Neural crest cell (in vitro differentiated cells): Measurements from ENCODE around the gene MAML3. TPM values are rescaled to one million over a fixed set of nuclear protein-coding genes. Genes with fewer than 3 reads are reported as not detected.

Source experiments
- DNase-seq: peaks from one replicate; pipeline ENCODE4 v3.0.0; 2021; ENCODE audit warnings: low read depth, mixed read lengths, low spot score
- H3K27ac Mint-ChIP-seq: one replicate; pipeline ENCODE4 v1.8.0; 2021; ENCODE audit warnings: mild to moderate bottlenecking, mixed read lengths; ENCODE audit not compliant: unreplicated experiment
- H3K27me3 Mint-ChIP-seq: 2 replicates; pipeline ENCODE4 v1.8.0; 2021; ENCODE audit warnings: low read depth, mild to moderate bottlenecking, mixed read lengths
- H3K36me3 Mint-ChIP-seq: 2 replicates; pipeline ENCODE4 v1.8.0; 2021; ENCODE audit warnings: low read depth, mild to moderate bottlenecking, mixed read lengths
- H3K4me1 Mint-ChIP-seq: 2 replicates; pipeline ENCODE4 v1.8.0; 2021; ENCODE audit warnings: mixed read lengths
- H3K4me3 Mint-ChIP-seq: one replicate; pipeline ENCODE4 v1.8.0; 2021; ENCODE audit warnings: mild to moderate bottlenecking, mixed read lengths
- H3K9me3 Mint-ChIP-seq: 2 replicates; pipeline ENCODE4 v1.8.0; 2021; ENCODE audit warnings: mixed read lengths
- CTCF ChIP-seq: fragments of 200-600 bp; sonication (generic); conservative IDR thresholded peaks from 2 replicates; pipeline ENCODE4 v1.5.0; 2021; ENCODE audit warnings: antibody characterized with exemption, mild to moderate bottlenecking
- total RNA-seq: library from RNA; stranded (reverse); gene quantifications from 2 replicates; pipeline ENCODE4 v1.2.1, GENCODE V29; 2021

Gene MAML3
- total RNA-seq, 1 donor from 2014 or later, result 21.8 TPM

- Mint-ChIP-seq H3K4me1 (peaks cover 45% of the 10 kb centered on the region), H3K27ac (no peak overlapping the region), H3K9me3 (peaks cover 3% of the 10 kb centered on the region), H3K36me3 (peaks cover 10% of the 10 kb centered on the region), H3K27me3 (no peaks in the 10 kb centered on the region), H3K4me3 (no peak overlapping the region)
- DNase-seq, result no peak
- no peak for TF ChIP-seq CTCF
Observed at GRCh38 chr4:140000232-140000631, 153.8 kb downstream of the MAML3 start.

- Mint-ChIP-seq H3K27me3 (no peaks in the 10 kb centered on the region), H3K4me3 (peak overlapping the region; percentile 6), H3K27ac (peak overlapping the region; percentile 66), H3K4me1 (peaks cover 42% of the 10 kb centered on the region), H3K36me3 (peaks cover 12% of the 10 kb centered on the region), H3K9me3 (peaks cover 7% of the 10 kb centered on the region)
- TF ChIP-seq CTCF, result no peak
- no peak for DNase-seq
Observed at GRCh38 chr4:139988863-139989765, 164.9 kb downstream of the MAML3 start.

GRCh38 chr4:139987502-139987850 is 166.5 kb downstream of the MAML3 start:
- Mint-ChIP-seq H3K4me3 (no peak overlapping the region), H3K4me1 (peaks cover 49% of the 10 kb centered on the region), H3K36me3 (peaks cover 14% of the 10 kb centered on the region)

DNA sequence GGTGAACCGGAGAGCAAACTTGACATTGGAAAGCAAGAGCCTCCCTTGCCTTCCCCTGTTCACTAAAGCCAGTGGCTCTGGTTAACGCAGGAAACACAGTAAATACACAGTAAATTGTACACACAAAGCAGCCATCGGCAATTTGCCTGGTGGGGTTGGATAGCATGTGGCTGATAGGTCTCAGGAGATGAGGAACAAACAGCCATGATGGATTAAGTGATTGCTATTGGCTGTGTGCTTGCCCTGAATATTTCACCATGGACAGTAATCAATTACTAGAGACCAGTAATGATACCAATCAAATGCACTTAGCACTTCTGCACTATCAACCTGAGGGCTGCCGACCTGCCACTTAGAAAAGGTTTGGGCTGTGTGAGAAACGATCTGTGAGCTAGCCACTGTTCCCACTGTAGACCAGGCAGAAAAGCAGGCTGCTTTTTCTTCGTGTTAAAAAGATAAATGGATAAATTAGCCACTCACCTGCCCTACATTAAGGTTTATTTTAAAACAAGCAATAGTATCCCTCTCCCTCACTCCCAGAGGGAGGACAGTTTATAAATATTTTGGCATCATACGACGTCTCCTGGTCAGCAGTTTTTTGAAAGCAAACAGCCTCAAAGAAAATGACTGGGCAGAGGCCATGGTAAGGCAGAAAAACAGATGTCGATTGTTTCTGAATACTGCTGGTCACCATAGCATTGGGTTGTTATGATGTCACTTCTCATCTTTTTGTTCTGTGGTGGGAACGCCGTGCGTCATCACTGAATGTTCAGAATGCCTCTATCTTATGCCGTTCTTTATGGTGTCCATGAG is 167.1 kb downstream of the MAML3 start:
- Mint-ChIP-seq H3K36me3 (peaks cover 11% of the 10 kb centered on the region), H3K27me3 (no peaks in the 10 kb centered on the region), H3K4me3 (no peak overlapping the region), H3K4me1 (peaks cover 54% of the 10 kb centered on the region), H3K9me3 (peaks cover 5% of the 10 kb centered on the region), H3K27ac (peak overlapping the region; percentile 58)
- TF ChIP-seq CTCF, result no peak
- no peak for DNase-seq

More at GRCh38 chr4:139987502-139987850, 166.5 kb downstream of the MAML3 start:
- no peak for DNase-seq
- no peak for TF ChIP-seq CTCF
- Mint-ChIP-seq H3K27me3 (no peaks in the 10 kb centered on the region), H3K27ac (peak overlapping the region; percentile 58), H3K9me3 (peaks cover 9% of the 10 kb centered on the region)

- H3K27ac Mint-ChIP-seq, result peak overlapping the region; percentile 30
- TF ChIP-seq CTCF, result no peak
- H3K27me3 Mint-ChIP-seq, result no peaks in the 10 kb centered on the region
- peaks cover 56% of the 10 kb centered on the region for H3K4me1 Mint-ChIP-seq
- peaks cover 3% of the 10 kb centered on the region for H3K9me3 Mint-ChIP-seq
- peaks cover 9% of the 10 kb centered on the region for H3K36me3 Mint-ChIP-seq
- DNase-seq, result no peak
- no peak overlapping the region for H3K4me3 Mint-ChIP-seq
Observed at GRCh38 chr4:139986106-139986505, 167.9 kb downstream of the MAML3 start.
